GM23338 (cell line): ENCODE results near the gene ODAM. TPM values are rescaled to one million over a fixed set of nuclear protein-coding genes. Genes with fewer than 3 reads are reported as not detected.

ENCODE experiments used
- CREB1 ChIP-seq: fragments of 250-450 bp; sonication (Bioruptor Pico); IDR thresholded peaks from 2 replicates; pipeline ENCODE4 v1.5.0; 2020; ENCODE audit warnings: low read depth, mild to moderate bottlenecking, moderate library complexity
- EZH2phosphoT487 ChIP-seq: fragments of 200-600 bp; sonication (generic); IDR thresholded peaks from one replicate; pipeline ENCODE4 v1.8.1; 2018; ENCODE audit warnings: antibody characterized with exemption; ENCODE audit not compliant: unreplicated experiment
- ZNF114 ChIP-seq: fragments of 250-450 bp; sonication (Bioruptor Pico); IDR thresholded peaks from 2 replicates; pipeline ENCODE4 v1.5.0; 2020; ENCODE audit warnings: mild to moderate bottlenecking, moderate library complexity
- ZNF462 ChIP-seq: fragments of 250-450 bp; sonication (Bioruptor Pico); IDR thresholded peaks from 2 replicates; pipeline ENCODE4 v1.5.0; 2020; ENCODE audit warnings: mild to moderate bottlenecking, moderate library complexity
- polyA plus RNA-seq: library from polyadenylated mRNA; unstranded; fragments of >200 nt; fragmentation: Nextera tagmentation; extraction: Ambion mirVana; gene quantifications from 2 replicates; pipeline ENCODE4 v1.2.1, GENCODE V29; 2016
- total RNA-seq: library from RNA; depleted of rRNA; stranded (reverse); fragments of >200 nt; shearing (Covaris generic); gene quantifications from 2 replicates; pipeline ENCODE4 v1.2.3, GENCODE V29; 2014
- TF ChIP-seq, protein P1 (sequence below): IDR thresholded peaks from 2 replicates; pipeline ENCODE4 v1.6.1; 2016; ENCODE audit warnings: antibody characterized with exemption
- TF ChIP-seq, protein P2 (sequence below): IDR thresholded peaks from one replicate; pipeline ENCODE4 v1.6.1; 2018; ENCODE audit warnings: antibody characterized with exemption; ENCODE audit not compliant: unreplicated experiment
- TF ChIP-seq, protein P3 (sequence below), 2 experiments: fragments of 200-600 bp in 1 of 2; sonication (generic) in 1 of 2; conservative IDR thresholded peaks; 2 replicates each; pipeline versions ENCODE4 v1.5.1 to v1.6.1; 2016 to 2017; ENCODE audit warnings: antibody characterized with exemption in 2 of 2, low read depth in 2 of 2, mild to moderate bottlenecking in 2 of 2, moderate library complexity in 1 of 2

Gene ODAM
- total and polyA plus RNA-seq, 2 experiments from 2014 or later: not detected

GRCh38 chr4:70243091-70243490 lies 47.6 kb downstream of the ODAM start (continued):
- TF ChIP-seq ZNF462 (CRISPR knock-in tag) (no peak), EZH2phosphoT487 (no peak), CREB1 (no peak), ZNF114 (CRISPR knock-in tag) (no peak)
- TF ChIP-seq, protein P1, sequence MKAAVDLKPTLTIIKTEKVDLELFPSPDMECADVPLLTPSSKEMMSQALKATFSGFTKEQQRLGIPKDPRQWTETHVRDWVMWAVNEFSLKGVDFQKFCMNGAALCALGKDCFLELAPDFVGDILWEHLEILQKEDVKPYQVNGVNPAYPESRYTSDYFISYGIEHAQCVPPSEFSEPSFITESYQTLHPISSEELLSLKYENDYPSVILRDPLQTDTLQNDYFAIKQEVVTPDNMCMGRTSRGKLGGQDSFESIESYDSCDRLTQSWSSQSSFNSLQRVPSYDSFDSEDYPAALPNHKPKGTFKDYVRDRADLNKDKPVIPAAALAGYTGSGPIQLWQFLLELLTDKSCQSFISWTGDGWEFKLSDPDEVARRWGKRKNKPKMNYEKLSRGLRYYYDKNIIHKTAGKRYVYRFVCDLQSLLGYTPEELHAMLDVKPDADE: no peak
- TF ChIP-seq, protein P2, sequence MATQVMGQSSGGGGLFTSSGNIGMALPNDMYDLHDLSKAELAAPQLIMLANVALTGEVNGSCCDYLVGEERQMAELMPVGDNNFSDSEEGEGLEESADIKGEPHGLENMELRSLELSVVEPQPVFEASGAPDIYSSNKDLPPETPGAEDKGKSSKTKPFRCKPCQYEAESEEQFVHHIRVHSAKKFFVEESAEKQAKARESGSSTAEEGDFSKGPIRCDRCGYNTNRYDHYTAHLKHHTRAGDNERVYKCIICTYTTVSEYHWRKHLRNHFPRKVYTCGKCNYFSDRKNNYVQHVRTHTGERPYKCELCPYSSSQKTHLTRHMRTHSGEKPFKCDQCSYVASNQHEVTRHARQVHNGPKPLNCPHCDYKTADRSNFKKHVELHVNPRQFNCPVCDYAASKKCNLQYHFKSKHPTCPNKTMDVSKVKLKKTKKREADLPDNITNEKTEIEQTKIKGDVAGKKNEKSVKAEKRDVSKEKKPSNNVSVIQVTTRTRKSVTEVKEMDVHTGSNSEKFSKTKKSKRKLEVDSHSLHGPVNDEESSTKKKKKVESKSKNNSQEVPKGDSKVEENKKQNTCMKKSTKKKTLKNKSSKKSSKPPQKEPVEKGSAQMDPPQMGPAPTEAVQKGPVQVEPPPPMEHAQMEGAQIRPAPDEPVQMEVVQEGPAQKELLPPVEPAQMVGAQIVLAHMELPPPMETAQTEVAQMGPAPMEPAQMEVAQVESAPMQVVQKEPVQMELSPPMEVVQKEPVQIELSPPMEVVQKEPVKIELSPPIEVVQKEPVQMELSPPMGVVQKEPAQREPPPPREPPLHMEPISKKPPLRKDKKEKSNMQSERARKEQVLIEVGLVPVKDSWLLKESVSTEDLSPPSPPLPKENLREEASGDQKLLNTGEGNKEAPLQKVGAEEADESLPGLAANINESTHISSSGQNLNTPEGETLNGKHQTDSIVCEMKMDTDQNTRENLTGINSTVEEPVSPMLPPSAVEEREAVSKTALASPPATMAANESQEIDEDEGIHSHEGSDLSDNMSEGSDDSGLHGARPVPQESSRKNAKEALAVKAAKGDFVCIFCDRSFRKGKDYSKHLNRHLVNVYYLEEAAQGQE: no peak
- TF ChIP-seq, protein P3, sequence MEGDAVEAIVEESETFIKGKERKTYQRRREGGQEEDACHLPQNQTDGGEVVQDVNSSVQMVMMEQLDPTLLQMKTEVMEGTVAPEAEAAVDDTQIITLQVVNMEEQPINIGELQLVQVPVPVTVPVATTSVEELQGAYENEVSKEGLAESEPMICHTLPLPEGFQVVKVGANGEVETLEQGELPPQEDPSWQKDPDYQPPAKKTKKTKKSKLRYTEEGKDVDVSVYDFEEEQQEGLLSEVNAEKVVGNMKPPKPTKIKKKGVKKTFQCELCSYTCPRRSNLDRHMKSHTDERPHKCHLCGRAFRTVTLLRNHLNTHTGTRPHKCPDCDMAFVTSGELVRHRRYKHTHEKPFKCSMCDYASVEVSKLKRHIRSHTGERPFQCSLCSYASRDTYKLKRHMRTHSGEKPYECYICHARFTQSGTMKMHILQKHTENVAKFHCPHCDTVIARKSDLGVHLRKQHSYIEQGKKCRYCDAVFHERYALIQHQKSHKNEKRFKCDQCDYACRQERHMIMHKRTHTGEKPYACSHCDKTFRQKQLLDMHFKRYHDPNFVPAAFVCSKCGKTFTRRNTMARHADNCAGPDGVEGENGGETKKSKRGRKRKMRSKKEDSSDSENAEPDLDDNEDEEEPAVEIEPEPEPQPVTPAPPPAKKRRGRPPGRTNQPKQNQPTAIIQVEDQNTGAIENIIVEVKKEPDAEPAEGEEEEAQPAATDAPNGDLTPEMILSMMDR (conservative IDR thresholded peaks at IDR 0.05; ENCODE audit: low read depth in 2 of 2): no peak
